M059J (cell line): ENCODE results near the gene KHDC4. TPM values are rescaled to one million over a fixed set of nuclear protein-coding genes. Genes with fewer than 3 reads are reported as not detected.
"Not testable (repeated sequence)": the region's sequence is repeated elsewhere in the genome, so short reads cannot be mapped to it uniquely, and the experiment has no call there.

Experiments
- DNase-seq: peaks from one replicate; pipeline ENCODE4 v3.0.0-alpha.2; 2012; ENCODE audit warnings: low read depth
- total RNA-seq: library from RNA; depleted of rRNA; stranded (reverse); fragments of >200 nt; shearing (Covaris generic); gene quantifications from 2 replicates; pipeline ENCODE4 v1.2.3, GENCODE V29; 2014

The KHDC4 gene
- total RNA-seq, 1 experiment from 2014 or later: 24.1 TPM

- DNase-seq: no peak
Observed at GRCh38 chr1:155900161-155900560, 34.1 kb downstream of the KHDC4 start.

GRCh38 chr1:155899683-155900082, 34.5 kb downstream of the KHDC4 start:
- DNase-seq: no peak

GRCh38 chr1:155898888-155899287, 35.3 kb downstream of the KHDC4 start:
- no peak for DNase-seq

- no peak for DNase-seq
Observed at GRCh38 chr1:155897746-155898145, 36.5 kb downstream of the KHDC4 start.

- peak; percentile 22 for DNase-seq
Observed at GRCh38 chr1:155896476-155896875, 37.7 kb downstream of the KHDC4 start.

DNA sequence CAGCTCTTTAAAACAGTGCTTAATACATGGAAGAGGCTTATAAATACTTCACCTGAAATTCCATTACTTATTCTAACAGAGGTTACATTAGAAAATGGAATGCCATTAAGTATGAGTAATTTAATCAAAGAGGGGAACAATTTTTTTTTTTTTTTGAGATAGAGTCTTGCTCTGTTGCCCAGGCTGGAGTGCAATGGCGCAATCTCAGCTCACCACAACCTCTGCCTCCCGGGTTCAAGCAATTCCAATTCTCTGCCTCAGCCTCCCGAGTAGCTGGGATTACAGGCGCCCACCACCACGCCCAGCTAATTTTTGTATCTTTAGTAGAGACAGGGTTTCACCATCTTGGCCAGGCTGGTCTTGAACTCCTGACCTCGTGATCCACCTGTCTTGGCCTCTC, 38.6 kb downstream of the KHDC4 start:
- DNase-seq: not testable (repeated sequence)

DNA sequence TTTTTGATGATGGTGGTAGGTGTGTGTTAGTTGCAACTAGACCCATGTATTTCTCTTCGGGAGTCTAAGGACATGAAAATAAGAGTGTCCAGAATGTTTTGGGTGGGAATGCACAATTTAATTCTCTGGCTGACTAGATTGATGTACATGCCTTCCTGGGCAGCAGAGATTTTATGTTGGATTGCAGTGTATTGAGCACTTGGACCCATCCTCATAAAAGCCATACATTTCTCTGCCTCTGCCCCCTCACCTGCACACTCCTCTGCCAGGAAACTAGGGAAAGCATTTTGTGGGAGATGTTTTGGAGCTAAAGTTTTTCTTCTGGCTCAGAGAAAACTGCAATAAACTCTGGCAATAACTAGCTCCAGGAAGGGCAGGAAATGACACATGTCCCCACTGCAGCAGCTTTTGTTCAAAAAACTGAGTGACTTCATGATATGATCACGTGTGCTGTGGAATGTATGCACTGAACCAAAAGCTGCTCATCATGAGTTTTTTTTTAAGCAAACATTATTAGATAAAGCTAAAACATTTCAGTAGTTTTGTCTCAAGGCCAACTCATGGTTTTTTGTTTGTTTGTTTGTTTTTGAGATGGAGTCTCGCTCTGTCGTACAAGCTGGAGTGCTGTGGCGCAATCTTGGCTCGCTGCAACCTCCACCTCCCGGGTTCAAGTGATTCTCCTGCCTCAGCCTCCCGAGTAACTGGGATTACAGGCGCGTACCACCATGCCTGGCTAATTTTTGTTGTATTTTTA, 40.6 kb downstream of the KHDC4 start:
- peak; percentile 94 for DNase-seq

DNA sequence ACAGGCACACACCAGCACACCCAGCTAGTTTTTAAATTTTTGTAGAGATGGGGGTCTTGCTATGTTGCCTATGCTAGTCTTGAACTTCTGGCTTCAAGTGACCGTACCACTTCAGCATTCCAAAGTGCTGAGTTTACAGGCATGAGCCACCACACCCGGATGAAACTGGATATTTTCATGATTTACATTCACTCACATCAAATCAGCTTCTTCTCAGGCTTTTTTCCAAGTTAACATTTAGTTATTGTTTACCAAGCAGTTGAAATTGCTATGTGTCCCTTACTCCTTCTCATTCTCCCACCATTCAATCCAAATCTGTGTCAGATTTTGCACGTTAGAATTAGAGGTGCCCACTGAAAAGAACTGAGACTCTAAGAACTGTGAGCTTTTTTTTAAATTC, 41.4 kb downstream of the KHDC4 start:
- peak; percentile 85 for DNase-seq

- no peak for DNase-seq
Observed at GRCh38 chr1:155890251-155890650, 44.0 kb downstream of the KHDC4 start.

DNA sequence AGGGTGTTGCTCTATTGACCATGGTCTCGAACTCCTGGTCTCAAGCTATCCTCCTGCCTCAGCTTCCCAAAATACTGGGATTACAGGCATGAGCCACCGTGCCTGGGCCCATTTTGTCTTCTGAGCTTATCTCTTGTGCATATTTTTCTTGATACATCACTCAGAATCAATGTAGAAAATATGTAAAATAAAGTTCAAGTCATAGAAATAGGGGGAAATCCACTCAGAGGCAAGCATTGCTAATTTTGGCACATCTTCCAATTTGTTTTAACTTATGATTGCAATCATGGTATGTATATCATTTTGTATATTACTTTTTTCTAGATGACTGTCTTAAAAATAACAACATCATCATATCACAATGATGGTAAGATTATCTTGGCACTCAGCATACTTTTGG, 44.6 kb downstream of the KHDC4 start:
- DNase-seq: no peak

- no peak for DNase-seq
Observed at GRCh38 chr1:155888481-155888880, 45.7 kb downstream of the KHDC4 start.

DNA sequence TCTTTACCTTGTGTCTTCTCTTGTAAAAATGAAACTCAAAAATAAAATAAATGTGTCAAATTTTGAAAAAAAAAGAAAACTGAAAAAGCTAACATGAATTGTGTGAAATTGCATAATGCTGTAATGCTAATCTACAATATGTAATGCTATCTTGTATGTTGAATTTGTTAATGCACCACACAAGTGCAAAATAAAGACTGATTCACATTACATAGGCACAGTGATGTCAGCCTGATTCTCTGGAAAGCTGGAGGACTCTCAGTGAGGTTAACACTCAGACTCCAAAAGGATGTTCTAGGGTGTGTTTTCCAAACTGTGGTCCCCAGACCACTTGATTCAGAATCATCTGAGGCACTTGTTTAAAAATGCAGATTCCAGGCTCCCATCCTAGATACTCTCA, 49.2 kb downstream of the KHDC4 start:
- DNase-seq: no peak

DNA sequence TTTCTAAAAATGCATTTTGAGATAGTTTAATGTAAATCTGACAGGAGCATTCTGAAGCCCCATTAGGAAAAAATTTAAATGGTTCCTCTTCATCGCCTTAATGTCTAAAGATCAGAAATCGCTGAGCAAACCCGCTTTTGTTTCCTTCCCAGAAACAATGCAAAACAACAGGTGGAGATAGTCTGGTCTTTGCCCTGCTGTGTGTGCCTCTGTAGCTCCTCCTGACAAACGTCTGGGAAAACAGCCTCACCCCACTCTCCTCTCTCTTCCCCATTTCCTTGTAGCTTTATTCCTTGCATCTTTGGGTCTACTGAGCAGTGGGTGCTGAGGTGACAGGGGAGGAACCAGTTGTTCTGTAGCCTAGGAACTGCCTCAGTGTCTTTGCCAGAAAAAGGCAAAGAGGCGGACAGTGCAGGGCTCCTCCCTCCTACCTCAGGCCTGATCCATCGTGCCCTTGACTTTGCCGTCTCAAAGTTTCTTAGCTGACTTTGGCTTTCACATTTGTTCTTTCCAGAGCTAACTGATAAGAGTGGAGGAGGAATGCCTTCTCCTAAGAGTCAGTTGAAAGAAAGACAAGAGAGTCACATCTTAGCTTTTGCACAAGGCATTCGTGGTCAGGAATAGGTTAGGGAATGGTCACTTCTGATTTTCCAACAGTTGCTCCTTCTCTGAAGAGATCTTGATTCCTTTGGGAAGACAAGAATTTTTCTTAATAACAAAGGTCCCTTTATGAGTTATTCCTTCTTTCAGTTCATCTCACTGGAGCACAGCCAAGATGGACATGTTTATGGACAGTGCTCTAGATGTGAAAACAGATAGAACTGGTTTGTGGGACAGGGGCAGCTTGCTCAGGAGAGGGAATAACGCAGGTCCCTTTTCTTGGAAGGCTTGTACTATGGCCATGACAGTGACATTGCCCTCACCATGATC, 49.9 kb downstream of the KHDC4 start:
- DNase-seq: no peak

DNA sequence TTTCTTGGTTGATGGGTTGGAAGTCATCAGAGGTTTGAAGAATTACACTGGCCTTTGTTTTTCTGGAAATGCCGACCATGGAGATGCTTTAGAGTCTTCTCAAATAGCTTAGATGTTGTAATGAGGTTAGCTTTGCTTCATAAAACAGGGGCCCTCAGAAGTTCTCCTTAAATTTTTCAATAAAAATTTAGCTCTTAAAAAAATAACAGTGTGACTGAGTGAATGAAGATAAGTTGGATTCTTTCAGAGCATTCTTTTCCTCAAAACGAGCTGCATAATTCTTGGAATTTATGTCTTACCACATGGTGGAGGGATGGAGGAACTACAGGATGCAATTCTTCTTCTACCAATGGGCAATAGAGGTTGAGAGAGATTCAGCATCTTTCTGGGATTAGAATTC, 51.4 kb downstream of the KHDC4 start:
- no peak for DNase-seq

DNA sequence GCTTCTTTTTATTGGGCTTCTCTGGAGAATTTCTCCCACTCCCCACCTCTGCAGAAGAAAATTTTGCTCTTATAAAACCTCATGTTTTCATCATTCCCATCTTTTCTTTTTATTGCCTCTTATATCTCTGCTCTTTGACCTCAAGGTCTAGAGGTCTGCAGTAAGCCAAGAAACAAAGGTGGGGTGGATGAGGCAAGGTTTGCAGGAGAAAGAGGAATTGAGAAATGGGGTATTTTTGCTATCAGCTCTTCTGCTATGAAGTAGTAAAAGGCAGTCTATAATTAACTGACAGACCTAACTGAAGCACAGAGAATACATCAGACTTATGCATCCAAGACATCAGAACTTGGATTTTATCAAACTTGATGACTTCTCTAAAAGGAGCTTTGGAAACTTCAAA, 52.0 kb downstream of the KHDC4 start:
- DNase-seq: no peak

DNA sequence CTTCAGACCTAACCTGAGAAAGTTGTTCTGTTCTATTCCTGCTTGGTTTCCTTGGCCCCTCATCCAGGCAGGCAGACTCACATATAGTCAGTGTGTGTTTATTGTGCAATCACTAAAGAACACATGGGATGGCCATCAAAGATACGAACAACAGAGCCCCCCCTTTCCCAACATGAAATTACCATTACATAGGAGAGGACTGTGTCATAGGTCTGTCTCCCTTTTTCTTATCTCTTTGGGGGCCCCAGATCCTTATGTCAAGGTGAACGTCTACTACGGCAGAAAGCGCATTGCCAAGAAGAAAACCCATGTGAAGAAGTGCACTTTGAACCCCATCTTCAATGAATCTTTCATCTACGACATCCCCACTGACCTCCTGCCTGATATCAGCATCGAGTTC, 53.3 kb downstream of the KHDC4 start:
- no peak for DNase-seq

DNA sequence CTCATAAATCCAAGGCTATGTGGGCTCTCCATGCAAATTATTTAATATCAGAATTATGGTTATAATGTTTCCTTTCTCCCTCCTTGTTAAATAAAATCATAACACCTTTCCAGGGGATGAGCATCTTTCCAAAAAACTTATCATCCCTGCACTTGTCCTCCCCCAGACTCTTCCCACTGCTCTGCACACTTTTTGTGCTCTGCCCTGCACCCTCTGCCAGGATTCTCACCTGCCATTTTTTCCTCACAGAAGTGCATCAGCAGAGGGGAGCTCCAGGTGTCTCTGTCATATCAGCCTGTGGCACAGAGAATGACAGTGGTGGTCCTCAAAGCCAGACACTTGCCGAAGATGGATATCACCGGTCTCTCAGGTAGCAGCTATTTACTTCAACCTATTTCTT, 54.0 kb downstream of the KHDC4 start:
- DNase-seq: no peak

DNA sequence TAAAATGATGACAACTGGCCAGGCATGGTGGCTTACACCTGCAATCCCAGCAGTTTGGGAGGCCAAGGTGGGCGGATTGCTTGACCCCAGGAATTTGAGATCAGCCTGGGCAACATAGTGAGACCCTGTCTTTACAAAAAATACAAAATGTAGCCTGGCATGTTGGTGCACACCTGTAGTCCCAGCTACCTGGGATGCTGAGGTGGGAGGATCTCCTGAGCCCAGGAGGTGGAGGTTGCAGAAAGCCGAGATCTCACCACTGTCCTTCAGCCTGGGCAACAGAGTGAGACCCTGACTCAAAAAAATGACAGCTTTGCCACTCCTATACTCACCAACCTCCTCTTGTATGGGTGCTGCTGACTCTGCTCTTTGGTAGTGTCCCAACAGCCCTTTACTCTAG, 56.3 kb downstream of the KHDC4 start:
- no peak for DNase-seq

DNA sequence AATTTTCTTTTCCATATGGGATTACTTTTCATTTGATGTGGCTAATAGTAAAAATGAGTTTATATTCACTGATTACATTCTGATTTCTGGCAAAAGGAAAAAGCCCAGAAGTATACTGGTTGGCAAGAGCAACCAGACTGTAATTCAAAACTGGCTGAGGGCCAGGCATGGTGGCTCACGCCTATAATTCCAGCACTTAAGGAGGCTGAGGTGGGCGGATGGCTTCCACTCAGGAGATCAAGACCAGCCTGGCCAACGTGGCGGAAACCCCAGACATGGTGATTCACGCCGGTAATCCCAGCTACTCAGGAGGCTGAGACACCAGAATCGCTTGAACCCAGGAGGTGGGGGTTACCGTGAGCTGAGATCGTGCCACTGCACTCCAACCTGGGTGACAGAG, 60.4 kb downstream of the KHDC4 start:
- peak; percentile 90 for DNase-seq

DNA sequence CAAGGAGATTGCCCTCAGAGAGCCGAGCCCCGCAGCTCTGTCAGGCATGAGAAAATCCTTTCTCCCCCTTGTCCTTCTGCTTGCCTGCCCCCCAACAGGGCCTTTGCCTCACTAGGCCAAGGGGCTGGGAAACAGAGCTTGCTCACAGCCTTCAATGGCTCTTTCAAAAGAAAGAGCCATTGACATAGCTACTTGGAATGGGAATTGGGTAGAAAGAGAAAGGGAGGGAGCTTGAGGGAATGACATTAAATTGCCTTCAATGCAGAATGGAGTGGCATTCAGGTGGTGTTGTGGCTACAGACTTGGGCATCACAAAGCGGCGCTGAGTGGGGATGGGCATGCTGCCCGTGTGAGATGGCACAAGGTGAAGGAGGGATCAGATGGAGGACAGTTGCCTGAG, 61.7 kb downstream of the KHDC4 start:
- no peak for DNase-seq

DNA sequence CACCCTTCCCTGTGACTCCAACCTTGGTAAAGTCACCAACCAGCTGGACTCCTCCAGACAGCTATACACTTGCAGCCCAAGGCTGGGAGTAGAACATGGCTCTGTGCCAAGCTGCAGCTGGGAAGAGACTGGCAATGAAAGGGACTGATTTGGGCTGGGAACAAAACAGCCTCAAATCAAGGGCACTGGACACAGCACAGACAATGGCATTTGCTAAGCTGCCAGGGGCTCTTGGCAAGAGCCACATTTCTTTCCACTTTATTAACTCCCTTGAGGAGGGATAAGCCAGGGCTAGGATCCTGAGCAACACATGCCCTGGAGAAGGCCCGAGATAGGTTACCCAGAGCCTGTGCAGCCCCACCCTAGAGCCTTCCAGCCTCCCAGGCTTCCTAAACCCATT, 62.8 kb downstream of the KHDC4 start:
- DNase-seq: peak; percentile 40

DNA sequence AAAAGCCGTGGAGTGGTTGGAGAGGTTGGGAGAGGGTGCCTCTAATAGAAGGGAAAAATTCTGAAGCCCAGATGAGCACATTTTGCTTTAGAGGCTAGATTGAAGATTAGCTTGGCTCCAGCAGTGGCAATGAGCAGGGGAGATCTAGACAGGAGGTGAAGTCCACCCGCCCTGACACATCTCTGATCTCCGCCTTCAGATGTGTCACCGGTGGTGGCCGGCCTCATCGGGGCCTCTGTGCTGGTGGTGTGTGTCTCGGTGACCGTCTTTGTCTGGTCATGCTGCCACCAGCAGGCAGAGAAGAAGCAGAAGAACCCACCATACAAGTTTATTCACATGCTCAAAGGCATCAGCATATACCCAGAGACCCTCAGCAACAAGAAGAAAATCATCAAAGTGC, 66.4 kb downstream of the KHDC4 start:
- DNase-seq: no peak

DNA sequence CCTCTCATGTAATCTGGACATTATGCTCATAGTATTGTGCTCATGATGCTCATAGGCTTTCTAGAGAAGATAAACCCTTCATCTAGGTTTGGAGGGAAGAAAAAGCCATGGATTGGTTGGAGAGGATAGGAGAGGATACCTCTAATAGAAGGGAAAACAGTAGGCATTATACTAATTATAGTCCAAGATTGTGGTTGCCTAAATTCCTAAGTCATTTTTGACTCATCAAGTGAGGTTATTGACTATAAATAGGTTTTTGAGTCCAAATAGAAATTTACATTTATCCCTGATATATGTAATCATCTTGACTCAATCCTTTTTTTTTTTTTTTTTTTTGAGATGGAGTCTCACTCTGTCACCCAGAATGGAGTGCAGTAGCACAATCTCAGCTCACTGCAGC, 69.8 kb downstream of the KHDC4 start:
- DNase-seq: peak; percentile 26
